Measurements from ENCODE around the gene CACNA2D3. TPM values are rescaled to one million over a fixed set of nuclear protein-coding genes. Genes with fewer than 3 reads are reported as not detected.

CACNA2D3 gene
- polyA plus RNA-seq, 1 donor: 0.97 TPM

GRCh38 chr3:54384279-54384678, 261.9 kb downstream of the CACNA2D3 start:
- no peaks in the 10 kb centered on the region for H3K9me3 ChIP-seq (ENCODE audit: control insufficient read depth, low read depth, low read length)
- WGBS (ENCODE audit: insufficient coverage, low lambda C conversion rate): no CpG with 5 or more reads among the region's 1 CpG
- H3K4me3 ChIP-seq (ENCODE audit: low read length): no peak overlapping the region
- H3K4me1 ChIP-seq (ENCODE audit: control insufficient read depth, insufficient read depth, low read length): no peaks in the 10 kb centered on the region
- no peak overlapping the region for H3K27ac ChIP-seq (ENCODE audit: low read length)
- no peak for DNase-seq
- no peaks in the 10 kb centered on the region for H3K36me3 ChIP-seq (ENCODE audit: control insufficient read depth, insufficient read depth, low read length)
- H3K27me3 ChIP-seq (ENCODE audit: control insufficient read depth, insufficient read depth, low read length): no peaks in the 10 kb centered on the region

GRCh38 chr3:54390582-54390981, 268.2 kb downstream of the CACNA2D3 start:
- no peak overlapping the region for H3K4me3 ChIP-seq (ENCODE audit: low read length)
- no peak for DNase-seq
- no CpG with 5 or more reads among the region's 2 CpGs for WGBS (ENCODE audit: insufficient coverage, low lambda C conversion rate)
- H3K4me1 ChIP-seq (ENCODE audit: control insufficient read depth, insufficient read depth, low read length): no peaks in the 10 kb centered on the region
- H3K9me3 ChIP-seq (ENCODE audit: control insufficient read depth, low read depth, low read length): no peaks in the 10 kb centered on the region
- H3K27me3 ChIP-seq (ENCODE audit: control insufficient read depth, insufficient read depth, low read length): no peaks in the 10 kb centered on the region
- no peaks in the 10 kb centered on the region for H3K36me3 ChIP-seq (ENCODE audit: control insufficient read depth, insufficient read depth, low read length)
- H3K27ac ChIP-seq (ENCODE audit: low read length): no peak overlapping the region

- Histone ChIP-seq H3K4me1 (ENCODE audit: control insufficient read depth, insufficient read depth, low read length) (no peaks in the 10 kb centered on the region), H3K27me3 (ENCODE audit: control insufficient read depth, insufficient read depth, low read length) (no peaks in the 10 kb centered on the region), H3K36me3 (ENCODE audit: control insufficient read depth, insufficient read depth, low read length) (no peaks in the 10 kb centered on the region), H3K27ac (ENCODE audit: low read length) (no peak overlapping the region), H3K9me3 (ENCODE audit: control insufficient read depth, low read depth, low read length) (no peaks in the 10 kb centered on the region), H3K4me3 (ENCODE audit: low read length) (no peak overlapping the region)
- no peak for DNase-seq
- WGBS (ENCODE audit: insufficient coverage, low lambda C conversion rate): no CpG with 5 or more reads among the region's 7 CpGs
Measured at GRCh38 chr3:54393150-54393549, 270.8 kb downstream of the CACNA2D3 start.

DNA sequence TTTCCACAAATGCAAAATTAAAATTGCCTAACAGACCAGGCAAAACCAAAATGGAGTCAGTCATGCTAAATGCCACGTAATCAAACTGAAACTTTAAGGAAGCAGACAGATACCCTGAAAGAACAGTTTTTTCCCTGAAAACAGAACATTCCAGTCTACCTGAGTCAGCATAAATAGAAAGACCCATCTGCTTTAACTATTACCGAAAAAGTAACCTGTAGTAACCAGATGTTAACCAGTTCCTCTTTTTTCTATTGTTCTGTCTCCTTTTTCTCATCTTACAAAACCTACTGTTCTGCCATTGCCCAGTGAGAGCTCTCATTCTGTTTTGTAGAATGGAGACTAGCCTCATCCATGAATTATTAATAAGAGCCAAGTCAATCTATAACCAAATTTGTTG, 286.0 kb downstream of the CACNA2D3 start:
- Histone ChIP-seq H3K4me1 (ENCODE audit: control insufficient read depth, insufficient read depth, low read length) (no peaks in the 10 kb centered on the region), H3K36me3 (ENCODE audit: control insufficient read depth, insufficient read depth, low read length) (no peaks in the 10 kb centered on the region), H3K9me3 (ENCODE audit: control insufficient read depth, low read depth, low read length) (no peaks in the 10 kb centered on the region), H3K27me3 (ENCODE audit: control insufficient read depth, insufficient read depth, low read length) (no peaks in the 10 kb centered on the region), H3K27ac (ENCODE audit: low read length) (no peak overlapping the region), H3K4me3 (ENCODE audit: low read length) (no peak overlapping the region)
- DNase-seq: no peak
- WGBS (ENCODE audit: insufficient coverage, low lambda C conversion rate): 100% methylated on average over 1 of the region's 2 CpGs

- no peaks in the 10 kb centered on the region for H3K9me3 ChIP-seq (ENCODE audit: control insufficient read depth, low read depth, low read length)
- H3K27me3 ChIP-seq (ENCODE audit: control insufficient read depth, insufficient read depth, low read length): no peaks in the 10 kb centered on the region
- no peak overlapping the region for H3K27ac ChIP-seq (ENCODE audit: low read length)
- no peak for DNase-seq
- no peaks in the 10 kb centered on the region for H3K4me1 ChIP-seq (ENCODE audit: control insufficient read depth, insufficient read depth, low read length)
- no peak overlapping the region for H3K4me3 ChIP-seq (ENCODE audit: low read length)
- WGBS (ENCODE audit: insufficient coverage, low lambda C conversion rate): no CpG with 5 or more reads among the region's 5 CpGs
- no peaks in the 10 kb centered on the region for H3K36me3 ChIP-seq (ENCODE audit: control insufficient read depth, insufficient read depth, low read length)
Measured at GRCh38 chr3:54421943-54422342, 299.6 kb downstream of the CACNA2D3 start.

GRCh38 chr3:54424292-54424691, 301.9 kb downstream of the CACNA2D3 start:
- no peaks in the 10 kb centered on the region for H3K4me1 ChIP-seq (ENCODE audit: control insufficient read depth, insufficient read depth, low read length)
- H3K27ac ChIP-seq (ENCODE audit: low read length): no peak overlapping the region
- no peaks in the 10 kb centered on the region for H3K27me3 ChIP-seq (ENCODE audit: control insufficient read depth, insufficient read depth, low read length)
- H3K36me3 ChIP-seq (ENCODE audit: control insufficient read depth, insufficient read depth, low read length): no peaks in the 10 kb centered on the region
- no peak for DNase-seq
- no CpG with 5 or more reads among the region's 2 CpGs for WGBS (ENCODE audit: insufficient coverage, low lambda C conversion rate)
- H3K4me3 ChIP-seq (ENCODE audit: low read length): no peak overlapping the region
- H3K9me3 ChIP-seq (ENCODE audit: control insufficient read depth, low read depth, low read length): no peaks in the 10 kb centered on the region

DNA sequence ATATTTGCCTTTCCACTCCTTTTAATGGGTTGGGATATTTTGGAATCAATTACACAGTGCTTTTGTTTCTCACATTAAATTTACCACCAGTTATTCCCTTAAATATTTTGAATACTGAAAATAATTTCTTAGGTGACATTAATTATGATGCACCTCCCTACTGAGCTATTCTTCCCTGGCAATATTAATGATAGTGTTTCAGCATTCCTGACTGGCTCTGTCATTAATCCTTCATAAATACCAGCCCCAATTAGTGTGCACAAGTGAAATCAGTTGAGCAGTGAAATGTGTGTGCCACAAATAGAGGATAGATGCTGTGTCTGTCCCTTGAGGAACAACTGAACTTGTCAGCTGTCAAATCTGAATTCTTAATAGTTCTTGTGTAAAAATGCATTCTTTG, 304.0 kb downstream of the CACNA2D3 start:
- Histone ChIP-seq H3K9me3 (ENCODE audit: control insufficient read depth, low read depth, low read length) (no peaks in the 10 kb centered on the region), H3K27ac (ENCODE audit: low read length) (no peak overlapping the region), H3K36me3 (ENCODE audit: control insufficient read depth, insufficient read depth, low read length) (no peaks in the 10 kb centered on the region), H3K27me3 (ENCODE audit: control insufficient read depth, insufficient read depth, low read length) (no peaks in the 10 kb centered on the region), H3K4me1 (ENCODE audit: control insufficient read depth, insufficient read depth, low read length) (no peaks in the 10 kb centered on the region), H3K4me3 (ENCODE audit: low read length) (no peak overlapping the region)
- no peak for DNase-seq

- WGBS (ENCODE audit: insufficient coverage, low lambda C conversion rate): no CpG with 5 or more reads among the region's 2 CpGs
- Histone ChIP-seq H3K36me3 (ENCODE audit: control insufficient read depth, insufficient read depth, low read length) (no peaks in the 10 kb centered on the region), H3K27me3 (ENCODE audit: control insufficient read depth, insufficient read depth, low read length) (no peaks in the 10 kb centered on the region), H3K9me3 (ENCODE audit: control insufficient read depth, low read depth, low read length) (no peaks in the 10 kb centered on the region), H3K4me3 (ENCODE audit: low read length) (no peak overlapping the region), H3K4me1 (ENCODE audit: control insufficient read depth, insufficient read depth, low read length) (no peaks in the 10 kb centered on the region), H3K27ac (ENCODE audit: low read length) (no peak overlapping the region)
- no peak for DNase-seq
Measured at GRCh38 chr3:54427501-54427900, 305.1 kb downstream of the CACNA2D3 start.

- Histone ChIP-seq H3K27ac (ENCODE audit: low read length) (no peak overlapping the region), H3K27me3 (ENCODE audit: control insufficient read depth, insufficient read depth, low read length) (no peaks in the 10 kb centered on the region), H3K9me3 (ENCODE audit: control insufficient read depth, low read depth, low read length) (no peaks in the 10 kb centered on the region), H3K36me3 (ENCODE audit: control insufficient read depth, insufficient read depth, low read length) (no peaks in the 10 kb centered on the region), H3K4me3 (ENCODE audit: low read length) (no peak overlapping the region), H3K4me1 (ENCODE audit: control insufficient read depth, insufficient read depth, low read length) (no peaks in the 10 kb centered on the region)
- WGBS (ENCODE audit: insufficient coverage, low lambda C conversion rate): 35% methylated on average over 4 of the region's 9 CpGs
- peak; percentile 32 to 40 for DNase-seq
Measured at GRCh38 chr3:54427941-54428871, 305.9 kb downstream of the CACNA2D3 start.

- H3K27ac ChIP-seq (ENCODE audit: low read length): no peak overlapping the region
- no peak overlapping the region for H3K4me3 ChIP-seq (ENCODE audit: low read length)
- no CpG with 5 or more reads among the region's 1 CpG for WGBS (ENCODE audit: insufficient coverage, low lambda C conversion rate)
- no peaks in the 10 kb centered on the region for H3K27me3 ChIP-seq (ENCODE audit: control insufficient read depth, insufficient read depth, low read length)
- no peak for DNase-seq
- no peaks in the 10 kb centered on the region for H3K36me3 ChIP-seq (ENCODE audit: control insufficient read depth, insufficient read depth, low read length)
- no peaks in the 10 kb centered on the region for H3K4me1 ChIP-seq (ENCODE audit: control insufficient read depth, insufficient read depth, low read length)
- no peaks in the 10 kb centered on the region for H3K9me3 ChIP-seq (ENCODE audit: control insufficient read depth, low read depth, low read length)
Measured at GRCh38 chr3:54432975-54433374, 310.6 kb downstream of the CACNA2D3 start.

DNA sequence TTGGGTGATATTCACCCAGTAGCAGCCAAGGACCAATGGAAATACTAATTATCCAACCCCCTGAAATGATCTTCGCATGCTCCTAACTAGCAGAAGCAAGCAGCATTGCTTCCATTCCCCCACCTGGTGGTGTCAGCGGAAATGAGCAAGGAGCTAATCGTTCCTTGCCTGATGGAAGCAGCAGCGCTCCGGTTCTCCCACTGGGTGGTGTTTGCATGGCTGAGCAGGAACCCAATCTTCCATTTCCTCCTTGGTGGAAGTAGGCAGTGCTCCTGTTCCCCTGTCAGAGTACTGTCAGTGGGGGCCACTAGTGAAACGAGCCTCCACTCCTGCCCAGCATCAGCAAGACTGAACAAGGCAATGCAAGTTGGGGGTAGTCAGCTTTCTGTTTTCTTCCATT, 311.5 kb downstream of the CACNA2D3 start:
- Histone ChIP-seq H3K27ac (ENCODE audit: low read length) (no peak overlapping the region), H3K4me3 (ENCODE audit: low read length) (no peak overlapping the region), H3K9me3 (ENCODE audit: control insufficient read depth, low read depth, low read length) (no peaks in the 10 kb centered on the region), H3K36me3 (ENCODE audit: control insufficient read depth, insufficient read depth, low read length) (no peaks in the 10 kb centered on the region), H3K4me1 (ENCODE audit: control insufficient read depth, insufficient read depth, low read length) (no peaks in the 10 kb centered on the region), H3K27me3 (ENCODE audit: control insufficient read depth, insufficient read depth, low read length) (no peaks in the 10 kb centered on the region)
- WGBS (ENCODE audit: insufficient coverage, low lambda C conversion rate): no CpG with 5 or more reads among the region's 6 CpGs
- DNase-seq: no peak
